ENCODE data around the gene TMEM202.
"Not testable (repeated sequence)": the region's sequence is repeated elsewhere in the genome, so short reads cannot be mapped to it uniquely, and the experiment has no call there.

The TMEM202 gene

GRCh38 chr15:72397796-72398588 is at the start of gene TMEM202:
TMEM202 (plus strand) TSS chr15:72398305; CDS start chr15:72398327, 22 bp downstream.
- no peak for DNase-seq (ENCODE audit: insufficient read length, low spot score)
- no peak for FAIRE-seq

GRCh38 chr15:72353266-72353665 is 44.8 kb upstream of the TMEM202 start:
- no peak for FAIRE-seq

GRCh38 chr15:72354496-72354895 is 43.6 kb upstream of the TMEM202 start:
- DNase-seq (ENCODE audit: insufficient read length, low spot score) (no peak), FAIRE-seq (no peak)

More at GRCh38 chr15:72353266-72353665, 44.8 kb upstream of the TMEM202 start:
- no peak for DNase-seq (ENCODE audit: insufficient read length, low spot score)

GRCh38 chr15:72358121-72358520 is 40.0 kb upstream of the TMEM202 start:
- DNase-seq (ENCODE audit: insufficient read length, low spot score) (no peak), FAIRE-seq (no peak)

GRCh38 chr15:72358650-72359171 is 39.4 kb upstream of the TMEM202 start:
- FAIRE-seq (no peak), DNase-seq (ENCODE audit: insufficient read length, low spot score) (no peak)

- no peak for FAIRE-seq
These were observed 36.9 kb upstream of the TMEM202 start for GRCh38 chr15:72361176-72361575.

GRCh38 chr15:72365844-72366243 is 32.3 kb upstream of the TMEM202 start:
- peak; percentile 33 for DNase-seq (ENCODE audit: insufficient read length, low spot score)
- FAIRE-seq: peak; percentile 79

More at GRCh38 chr15:72361176-72361575, 36.9 kb upstream of the TMEM202 start:
- DNase-seq (ENCODE audit: insufficient read length, low spot score): no peak

- DNase-seq (ENCODE audit: insufficient read length, low spot score): no peak
- FAIRE-seq: no peak
These were observed 29.8 kb upstream of the TMEM202 start for GRCh38 chr15:72368325-72368724.

GRCh38 chr15:72368899-72369298 is 29.2 kb upstream of the TMEM202 start:
- no peak for DNase-seq (ENCODE audit: insufficient read length, low spot score)

GRCh38 chr15:72369964-72370363 is 28.1 kb upstream of the TMEM202 start:
- DNase-seq (ENCODE audit: insufficient read length, low spot score): no peak
- no peak for FAIRE-seq

More at GRCh38 chr15:72368899-72369298, 29.2 kb upstream of the TMEM202 start:
- FAIRE-seq: no peak

GRCh38 chr15:72372361-72372760 is 25.7 kb upstream of the TMEM202 start:
- no peak for DNase-seq (ENCODE audit: insufficient read length, low spot score)
- no peak for FAIRE-seq

- FAIRE-seq (no peak), DNase-seq (ENCODE audit: insufficient read length, low spot score) (peak; percentile 7)
These were observed 22.6 kb upstream of the TMEM202 start for GRCh38 chr15:72375501-72375845.

GRCh38 chr15:72375846-72376581 is 22.1 kb upstream of the TMEM202 start, which contains the start of gene HEXA:
HEXA (minus strand) TSS chr15:72376014; CDS start chr15:72375972, 42 bp downstream.
- DNase-seq (ENCODE audit: insufficient read length, low spot score) (peak; percentile 78), FAIRE-seq (peak; percentile 91)

GRCh38 chr15:72377331-72377730 is 20.8 kb upstream of the TMEM202 start:
- FAIRE-seq (no peak), DNase-seq (ENCODE audit: insufficient read length, low spot score) (no peak)

GRCh38 chr15:72379106-72379505 is 19.0 kb upstream of the TMEM202 start:
- not testable (repeated sequence) for FAIRE-seq; DNase-seq (ENCODE audit: insufficient read length, low spot score)

- FAIRE-seq: no peak
- DNase-seq (ENCODE audit: insufficient read length, low spot score): no peak
These were observed 18.2 kb upstream of the TMEM202 start for GRCh38 chr15:72379856-72380430.

GRCh38 chr15:72380743-72381142 is 17.4 kb upstream of the TMEM202 start:
- FAIRE-seq (no peak), DNase-seq (ENCODE audit: insufficient read length, low spot score) (no peak)

GRCh38 chr15:72382146-72382545 is 16.0 kb upstream of the TMEM202 start:
- no peak for FAIRE-seq
- DNase-seq (ENCODE audit: insufficient read length, low spot score): no peak

GRCh38 chr15:72387741-72388140 is 10.4 kb upstream of the TMEM202 start:
- DNase-seq (ENCODE audit: insufficient read length, low spot score) (no peak), FAIRE-seq (no peak)

GRCh38 chr15:72389231-72389630 is 8.9 kb upstream of the TMEM202 start:
- no peak for FAIRE-seq

GRCh38 chr15:72396331-72396730 is 1.8 kb upstream of the TMEM202 start:
- DNase-seq (ENCODE audit: insufficient read length, low spot score); FAIRE-seq: not testable (repeated sequence)

More at GRCh38 chr15:72389231-72389630, 8.9 kb upstream of the TMEM202 start:
- no peak for DNase-seq (ENCODE audit: insufficient read length, low spot score)

Measured in GM19239 (cell line).